ENCODE measurements around the gene C18orf63.
"Not testable (repeated sequence)": the region's sequence is repeated elsewhere in the genome, so short reads cannot be mapped to it uniquely, and the experiment has no call there.

- TF ChIP-seq POLR2A (IDR thresholded peaks at IDR 0.05; ENCODE audit: low read depth); CTCF (IDR thresholded peaks at IDR 0.05); EP300 (IDR thresholded peaks at IDR 0.05); POLR2AphosphoS5 (IDR thresholded peaks at IDR 0.05): not testable (repeated sequence)
Observed at GRCh38 chr18:74326791-74327190, 11.2 kb downstream of the C18orf63 start.
